ENCODE measurements around the gene ADRA2C.

- no peak for TF ChIP-seq EP300 (IDR thresholded peaks at IDR 0.05; ENCODE audit: borderline replicate concordance)
- TF ChIP-seq REST (IDR thresholded peaks at IDR 0.05; ENCODE audit: low read depth): no peak
- no peak for TF ChIP-seq YY1 (IDR thresholded peaks at IDR 0.05; ENCODE audit: low read depth)
- no peak for TF ChIP-seq EGR1 (IDR thresholded peaks at IDR 0.05)
- no peak for TF ChIP-seq RAD21 (IDR thresholded peaks at IDR 0.05; ENCODE audit: low read depth)
Observed at GRCh38 chr4:3800351-3800750, 34.2 kb downstream of the ADRA2C start.
